Rectal smooth muscle tissue (tissue), 1 donor: ENCODE results near the gene NUP98.
"Not testable (repeated sequence)": the region's sequence is repeated elsewhere in the genome, so short reads cannot be mapped to it uniquely, and the experiment has no call there.

ENCODE experiments used
- H3K27ac ChIP-seq: one replicate; pipeline ENCODE4 v1.7.0; 2013; ENCODE audit warnings: low read depth, low read length, inconsistent platforms
- H3K27me3 ChIP-seq: one replicate; pipeline ENCODE4 v1.7.0; 2013; ENCODE audit warnings: low read length; ENCODE audit not compliant: control insufficient read depth, insufficient read depth
- H3K36me3 ChIP-seq: one replicate; pipeline ENCODE4 v1.7.0; 2013; ENCODE audit warnings: low read length; ENCODE audit not compliant: control insufficient read depth, insufficient read depth
- H3K4me1 ChIP-seq: one replicate; pipeline ENCODE4 v1.7.0; 2013; ENCODE audit warnings: low read length; ENCODE audit not compliant: control insufficient read depth, insufficient read depth
- H3K4me3 ChIP-seq: one replicate; pipeline ENCODE4 v1.7.0; 2013; ENCODE audit warnings: low read length
- H3K9ac ChIP-seq: one replicate; pipeline ENCODE4 v1.7.0; 2013; ENCODE audit warnings: low read length

Gene NUP98

DNA sequence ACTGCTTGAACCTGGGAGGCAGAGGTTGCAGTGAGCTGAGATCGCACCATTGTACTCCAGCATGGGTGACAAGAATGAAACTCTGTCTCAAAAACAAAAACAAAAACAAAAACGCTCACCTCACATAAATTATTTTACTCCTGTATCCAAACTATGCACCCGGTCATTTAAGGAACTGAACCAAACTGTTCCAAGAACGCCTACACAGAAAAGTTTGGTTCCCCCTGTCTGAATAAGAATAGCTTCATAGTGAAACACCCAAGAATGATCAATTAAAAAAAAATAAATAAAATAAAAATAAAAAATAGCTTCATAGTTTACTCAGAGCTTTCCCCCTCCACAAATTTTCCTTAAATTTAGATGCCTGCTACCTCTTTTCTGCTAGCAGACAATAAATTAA is 13.7 kb downstream of the NUP98 start:
- Histone ChIP-seq H3K27ac (no peak overlapping the region), H3K4me3 (no peak overlapping the region), H3K27me3 (no peaks in the 10 kb centered on the region), H3K4me1 (no peaks in the 10 kb centered on the region), H3K9ac (no peak overlapping the region), H3K36me3 (peaks cover 4% of the 10 kb centered on the region)

DNA sequence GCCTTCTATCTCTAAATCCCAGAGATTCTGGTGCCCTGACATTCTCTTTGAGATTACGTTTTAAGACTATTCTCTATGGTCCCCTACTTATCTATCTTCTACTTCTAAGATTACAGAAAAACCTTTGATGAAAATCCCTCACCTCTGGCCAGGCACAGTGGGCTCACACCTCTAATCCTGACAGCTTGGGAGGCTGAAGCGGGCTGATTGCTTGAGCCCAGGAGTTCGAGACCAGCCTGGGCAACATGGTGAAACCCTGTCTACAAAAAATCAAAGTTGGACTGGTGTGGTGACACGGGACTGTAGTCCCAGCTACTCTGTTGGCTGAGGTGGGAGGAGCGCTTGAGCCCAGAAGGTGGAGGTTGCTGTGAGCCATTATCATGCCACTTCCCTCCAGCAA is 14.4 kb downstream of the NUP98 start:
- Histone ChIP-seq H3K36me3 (peaks cover 7% of the 10 kb centered on the region), H3K27ac (no peak overlapping the region), H3K4me1 (no peaks in the 10 kb centered on the region), H3K4me3 (no peak overlapping the region), H3K27me3 (no peaks in the 10 kb centered on the region), H3K9ac (no peak overlapping the region)

DNA sequence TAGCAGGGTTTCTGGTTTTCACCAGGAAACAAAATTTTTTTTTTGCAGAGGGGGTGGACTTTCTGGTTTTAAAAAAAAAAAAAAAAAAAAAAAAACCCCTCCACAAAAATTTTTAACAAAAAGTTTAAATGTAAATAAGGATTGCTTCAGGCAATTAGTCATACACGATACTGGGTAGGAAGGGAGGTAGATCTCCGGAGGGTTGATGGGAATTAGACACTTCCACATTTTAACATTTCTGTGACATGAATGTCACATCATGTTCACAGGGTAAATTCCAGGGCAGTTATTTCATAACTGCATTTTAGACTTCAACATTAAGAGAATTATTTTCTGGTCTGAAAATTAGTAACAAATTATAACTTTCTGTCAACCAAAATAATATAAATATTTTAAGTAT is 15.9 kb downstream of the NUP98 start:
- no peaks in the 10 kb centered on the region for H3K27me3 ChIP-seq
- H3K4me3 ChIP-seq, result no peak overlapping the region
- H3K27ac ChIP-seq, result no peak overlapping the region
- H3K36me3 ChIP-seq, result peaks cover 7% of the 10 kb centered on the region
- H3K9ac ChIP-seq, result no peak overlapping the region
- H3K4me1 ChIP-seq, result no peaks in the 10 kb centered on the region

DNA sequence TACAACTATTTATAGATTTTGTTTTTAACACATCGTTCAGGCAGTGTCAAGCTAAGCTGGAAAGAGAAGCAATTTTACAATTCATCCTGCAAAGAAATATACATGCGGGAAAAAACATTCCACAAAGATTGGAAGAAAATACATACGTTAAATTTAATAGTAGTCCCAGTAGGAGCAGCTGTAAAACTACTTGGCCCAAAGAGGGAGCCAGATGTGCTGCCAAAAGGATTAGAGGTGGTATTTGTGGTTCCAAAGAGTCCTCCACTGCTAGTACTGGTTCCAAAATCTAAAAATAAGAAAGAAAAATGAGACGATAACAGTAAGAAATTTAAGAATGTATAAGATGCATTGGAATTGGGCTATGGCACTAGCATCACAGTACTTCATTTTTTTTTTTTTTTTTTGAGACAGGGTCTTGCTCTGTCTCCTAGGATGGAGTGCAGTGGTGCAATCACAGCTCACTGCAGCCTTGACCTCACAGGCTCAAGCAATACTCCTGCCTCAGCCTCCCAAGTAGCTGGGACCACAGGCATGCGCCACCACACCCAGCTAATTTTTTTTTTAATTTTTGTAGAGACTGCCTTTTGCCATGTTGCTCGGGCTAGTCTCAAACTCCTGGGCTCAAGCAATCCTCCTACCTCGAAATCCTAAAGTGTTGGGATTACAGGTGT is 21.5 kb downstream of the NUP98 start:
- no peak overlapping the region for H3K9ac ChIP-seq
- no peaks in the 10 kb centered on the region for H3K4me1 ChIP-seq
- peaks cover 19% of the 10 kb centered on the region for H3K36me3 ChIP-seq
- H3K27me3 ChIP-seq, result no peaks in the 10 kb centered on the region
- H3K4me3 ChIP-seq, result no peak overlapping the region
- no peak overlapping the region for H3K27ac ChIP-seq

DNA sequence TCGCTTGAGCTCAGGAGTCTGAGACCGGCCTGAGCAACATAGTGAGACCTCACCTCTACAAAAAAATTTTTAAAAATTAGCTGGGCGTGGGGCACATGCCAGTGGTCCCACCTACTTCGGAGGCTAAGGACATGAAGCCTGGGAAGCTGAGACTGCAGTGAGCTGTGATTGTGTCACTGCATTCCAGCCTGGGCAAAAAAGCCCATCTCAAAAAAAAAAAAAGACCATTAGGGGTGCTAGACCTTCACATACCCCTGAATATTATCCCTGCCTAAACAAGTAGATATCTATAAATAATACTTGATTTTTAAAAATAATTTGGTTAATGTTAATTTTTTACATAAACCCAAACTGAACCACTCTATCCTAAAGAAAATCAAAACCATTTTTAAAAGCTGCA is 24.2 kb downstream of the NUP98 start:
- no peaks in the 10 kb centered on the region for H3K4me1 ChIP-seq
- H3K27ac ChIP-seq, result no peak overlapping the region
- H3K36me3 ChIP-seq, result peaks cover 15% of the 10 kb centered on the region
- H3K4me3 ChIP-seq, result no peak overlapping the region
- H3K27me3 ChIP-seq, result no peaks in the 10 kb centered on the region
- no peak overlapping the region for H3K9ac ChIP-seq

DNA sequence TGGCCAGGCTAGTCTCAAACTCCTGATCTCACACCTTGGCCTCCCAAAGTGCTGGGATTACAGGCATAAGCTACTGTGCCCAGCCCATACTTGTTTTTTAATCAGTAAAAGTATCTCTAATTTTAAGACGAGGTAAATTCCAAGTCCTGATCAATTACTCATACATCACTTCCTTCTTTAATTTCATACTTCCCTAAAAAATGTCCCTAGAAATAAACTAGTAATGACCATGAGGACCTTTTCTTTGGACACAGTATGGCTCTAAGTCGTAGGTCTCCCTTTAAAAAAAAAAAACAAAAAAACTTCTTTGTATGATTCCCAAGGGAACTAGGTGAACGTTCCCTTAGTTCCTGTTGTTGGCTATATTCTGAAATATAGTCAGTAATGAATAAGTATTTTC is 29.8 kb downstream of the NUP98 start:
- Histone ChIP-seq H3K4me3 (no peak overlapping the region), H3K27ac (no peak overlapping the region), H3K9ac (no peak overlapping the region), H3K4me1 (no peaks in the 10 kb centered on the region), H3K27me3 (no peaks in the 10 kb centered on the region), H3K36me3 (peaks cover 33% of the 10 kb centered on the region)

DNA sequence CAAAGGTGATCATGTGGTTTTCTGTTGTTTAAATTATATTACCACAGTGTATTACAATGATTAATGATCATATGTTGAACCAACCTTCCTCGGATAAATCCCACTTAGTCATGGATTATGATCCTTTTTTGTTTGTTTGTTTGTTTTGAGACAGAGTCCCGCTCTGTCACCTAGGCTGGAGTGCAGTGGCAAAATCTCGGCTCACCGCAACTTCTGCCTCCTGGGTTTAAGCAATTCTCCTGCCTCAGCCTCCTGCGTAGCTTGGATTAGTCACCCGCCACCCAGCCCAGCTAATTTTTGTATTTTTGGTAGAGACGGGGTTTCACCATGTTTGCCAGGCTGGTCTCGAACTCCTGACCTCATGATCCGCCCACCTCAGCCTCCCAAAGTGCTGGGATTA is 30.5 kb downstream of the NUP98 start:
- not testable (repeated sequence) for H3K27ac ChIP-seq, H3K27me3 ChIP-seq, H3K9ac ChIP-seq, H3K4me3 ChIP-seq, H3K4me1 ChIP-seq
- peaks cover 37% of the 10 kb centered on the region for H3K36me3 ChIP-seq

DNA sequence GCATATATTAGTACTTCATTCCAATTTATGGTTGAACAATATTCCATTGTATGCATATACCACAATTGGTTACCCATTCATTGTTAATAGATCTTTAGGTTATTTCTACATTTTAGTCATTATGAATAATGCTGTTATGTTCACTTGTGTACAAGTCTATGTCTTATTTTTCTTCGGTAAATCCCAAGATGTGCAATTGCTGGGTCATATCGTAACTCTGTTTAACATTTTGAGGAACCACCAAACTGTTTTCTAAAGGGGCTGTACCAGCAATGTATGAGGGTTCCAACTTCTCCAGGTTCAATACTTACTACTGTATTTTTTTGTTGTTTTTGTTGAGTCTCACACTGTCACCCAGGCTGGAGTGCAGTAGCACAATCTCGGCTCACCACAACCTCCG is 33.1 kb downstream of the NUP98 start:
- Histone ChIP-seq H3K9ac (no peak overlapping the region), H3K4me1 (no peaks in the 10 kb centered on the region), H3K27ac (no peak overlapping the region), H3K36me3 (peaks cover 37% of the 10 kb centered on the region), H3K27me3 (no peaks in the 10 kb centered on the region), H3K4me3 (no peak overlapping the region)

DNA sequence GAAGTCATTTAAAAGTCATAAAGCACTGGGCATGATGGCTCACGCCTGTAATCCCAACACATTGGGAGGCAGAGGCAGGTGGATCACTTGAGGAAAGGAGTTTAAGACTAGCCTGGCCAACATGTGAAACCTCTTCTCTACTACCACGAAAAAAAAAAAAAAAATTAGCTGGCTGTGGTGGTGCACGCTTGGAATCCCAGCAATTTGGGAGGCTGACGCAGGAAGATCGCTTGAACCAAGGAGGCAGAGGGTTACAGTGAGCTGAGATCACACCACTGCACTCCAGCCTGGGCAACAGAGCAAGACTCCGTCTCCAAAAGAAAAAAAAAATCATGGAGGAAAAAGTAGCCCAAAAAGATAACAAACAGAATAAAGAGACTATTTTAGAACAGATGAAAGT is 42.2 kb downstream of the NUP98 start:
- no peaks in the 10 kb centered on the region for H3K27me3 ChIP-seq
- no peak overlapping the region for H3K9ac ChIP-seq
- H3K4me1 ChIP-seq, result no peaks in the 10 kb centered on the region
- H3K36me3 ChIP-seq, result peaks cover 18% of the 10 kb centered on the region
- no peak overlapping the region for H3K4me3 ChIP-seq
- H3K27ac ChIP-seq, result no peak overlapping the region

DNA sequence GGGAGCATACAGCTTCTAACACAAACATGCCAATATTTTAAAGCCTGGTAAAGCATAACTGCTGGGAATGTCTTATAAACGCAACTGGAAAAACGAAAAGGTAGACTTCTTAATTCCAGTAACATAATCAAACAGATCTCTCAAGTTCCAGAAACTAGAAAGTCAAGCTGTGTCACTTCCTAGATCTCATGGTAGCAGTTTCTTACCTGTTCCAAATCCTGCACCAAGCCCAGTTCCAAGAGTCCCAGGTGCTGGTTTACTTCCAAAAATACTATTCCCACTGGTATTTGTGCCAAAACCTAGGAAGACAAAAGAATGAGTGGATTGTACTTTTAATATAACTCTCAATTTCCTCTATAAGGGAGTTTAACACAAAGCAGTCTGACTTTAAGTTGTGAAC is 44.2 kb downstream of the NUP98 start:
- Histone ChIP-seq H3K9ac (no peak overlapping the region), H3K27ac (no peak overlapping the region), H3K4me1 (no peaks in the 10 kb centered on the region), H3K27me3 (no peaks in the 10 kb centered on the region), H3K4me3 (no peak overlapping the region), H3K36me3 (peaks cover 15% of the 10 kb centered on the region)

DNA sequence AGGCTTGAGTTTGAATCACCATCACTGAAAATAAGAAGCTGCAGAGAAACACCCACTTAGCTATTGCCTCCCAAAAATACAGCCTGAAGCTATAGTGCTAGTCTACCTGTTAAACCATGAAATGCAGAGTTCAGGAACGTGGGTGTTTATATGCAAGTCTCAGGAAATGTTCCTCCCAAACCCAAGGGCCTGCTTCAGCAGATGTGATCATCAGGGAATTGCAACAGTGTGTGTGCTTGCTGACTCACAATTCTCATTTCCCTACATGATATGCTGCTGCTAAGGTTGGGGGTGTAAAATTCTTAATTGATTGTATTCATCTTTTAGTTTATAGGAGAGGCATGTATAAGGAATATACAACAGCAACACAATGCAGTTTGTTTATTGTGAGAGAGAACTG is 49.6 kb downstream of the NUP98 start:
- peaks cover 18% of the 10 kb centered on the region for H3K36me3 ChIP-seq
- no peak overlapping the region for H3K4me3 ChIP-seq
- H3K27me3 ChIP-seq, result no peaks in the 10 kb centered on the region
- no peak overlapping the region for H3K9ac ChIP-seq
- no peaks in the 10 kb centered on the region for H3K4me1 ChIP-seq
- H3K27ac ChIP-seq, result no peak overlapping the region

DNA sequence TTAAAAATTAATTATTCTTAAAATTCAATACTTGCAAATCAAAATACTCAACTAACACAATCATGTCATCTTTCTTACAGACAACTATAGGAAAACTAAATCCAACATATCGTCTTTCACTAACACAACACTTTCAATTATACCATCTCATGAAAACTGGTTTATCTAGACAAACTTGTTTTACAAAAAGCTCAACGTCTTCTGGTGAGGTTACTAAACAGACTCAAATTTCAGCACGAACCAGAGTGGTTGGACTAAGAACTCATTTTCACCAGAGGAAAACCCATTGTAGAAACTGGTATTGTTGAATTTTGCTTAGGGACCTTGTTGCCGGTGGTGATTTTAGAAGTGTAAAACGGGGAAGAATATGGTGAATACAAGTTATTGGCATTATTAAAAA is 52.2 kb downstream of the NUP98 start:
- no peaks in the 10 kb centered on the region for H3K27me3 ChIP-seq
- no peaks in the 10 kb centered on the region for H3K4me1 ChIP-seq
- H3K27ac ChIP-seq, result no peak overlapping the region
- no peak overlapping the region for H3K4me3 ChIP-seq
- H3K36me3 ChIP-seq, result peaks cover 12% of the 10 kb centered on the region
- no peak overlapping the region for H3K9ac ChIP-seq

DNA sequence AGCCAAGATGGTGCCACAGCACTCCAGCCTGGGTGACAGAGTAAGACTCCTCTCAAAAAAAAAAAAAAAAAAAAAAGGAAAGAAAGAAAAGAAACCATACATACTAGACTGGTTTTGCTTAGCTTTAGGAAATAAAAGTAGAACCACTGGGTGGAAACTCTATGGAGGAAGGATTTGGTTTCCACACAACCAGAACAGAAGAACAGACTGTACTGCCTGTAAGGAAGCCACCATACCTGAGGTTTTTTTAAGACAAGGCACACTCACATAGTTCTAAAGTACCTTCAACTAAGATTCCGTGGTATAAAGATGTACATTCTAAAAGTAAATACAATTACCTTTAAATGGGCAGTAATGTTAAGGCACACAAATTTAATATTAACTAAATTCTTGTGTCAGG is 58.6 kb downstream of the NUP98 start:
- H3K36me3 ChIP-seq, result peaks cover 10% of the 10 kb centered on the region
- no peak overlapping the region for H3K4me3 ChIP-seq
- H3K4me1 ChIP-seq, result no peaks in the 10 kb centered on the region
- no peak overlapping the region for H3K9ac ChIP-seq
- no peaks in the 10 kb centered on the region for H3K27me3 ChIP-seq
- H3K27ac ChIP-seq, result no peak overlapping the region
